ENCODE measurements around the gene WDFY2.
"Not testable (repeated sequence)": the region's sequence is repeated elsewhere in the genome, so short reads cannot be mapped to it uniquely, and the experiment has no call there.

The WDFY2 gene

DNA sequence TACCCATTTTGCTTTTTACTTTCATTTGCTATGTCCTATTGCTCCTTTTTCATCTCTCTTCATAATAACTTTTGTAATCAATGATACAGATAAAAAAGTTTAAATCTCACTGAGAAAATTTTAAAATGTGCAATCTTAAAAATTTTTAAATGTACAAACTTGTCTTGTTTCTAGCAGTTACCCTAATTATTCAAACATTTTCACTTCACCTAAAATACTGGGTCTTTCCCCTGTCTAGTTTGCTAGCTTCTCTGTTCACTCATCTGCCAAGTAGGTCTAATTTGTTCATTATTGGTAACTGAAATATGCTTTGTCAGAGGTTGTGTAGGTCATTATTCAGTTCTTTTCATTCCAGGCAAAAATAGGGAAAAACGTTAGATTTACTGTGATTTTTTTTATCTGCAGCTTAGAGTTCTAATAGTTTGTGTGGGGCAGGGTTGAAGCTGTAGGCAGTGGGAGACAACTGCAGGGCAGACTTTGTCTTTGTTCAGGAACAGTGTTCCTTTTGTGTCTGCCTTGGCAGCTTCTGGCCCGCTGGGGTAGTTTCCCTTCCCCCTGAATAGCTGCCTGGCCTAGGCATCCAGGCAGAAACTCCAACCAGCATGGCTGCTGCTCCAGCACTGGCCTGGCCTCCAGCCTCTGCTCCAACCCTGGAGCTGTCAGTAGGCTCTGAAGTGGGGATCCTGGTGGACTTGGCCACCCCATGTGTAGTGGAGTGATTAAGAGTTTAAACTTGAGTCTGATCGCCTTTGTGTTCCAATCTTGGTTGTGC is 48.5 kb downstream of the WDFY2 start:
- peak; percentile 40 to 54 (median 43) for DNase-seq

DNA sequence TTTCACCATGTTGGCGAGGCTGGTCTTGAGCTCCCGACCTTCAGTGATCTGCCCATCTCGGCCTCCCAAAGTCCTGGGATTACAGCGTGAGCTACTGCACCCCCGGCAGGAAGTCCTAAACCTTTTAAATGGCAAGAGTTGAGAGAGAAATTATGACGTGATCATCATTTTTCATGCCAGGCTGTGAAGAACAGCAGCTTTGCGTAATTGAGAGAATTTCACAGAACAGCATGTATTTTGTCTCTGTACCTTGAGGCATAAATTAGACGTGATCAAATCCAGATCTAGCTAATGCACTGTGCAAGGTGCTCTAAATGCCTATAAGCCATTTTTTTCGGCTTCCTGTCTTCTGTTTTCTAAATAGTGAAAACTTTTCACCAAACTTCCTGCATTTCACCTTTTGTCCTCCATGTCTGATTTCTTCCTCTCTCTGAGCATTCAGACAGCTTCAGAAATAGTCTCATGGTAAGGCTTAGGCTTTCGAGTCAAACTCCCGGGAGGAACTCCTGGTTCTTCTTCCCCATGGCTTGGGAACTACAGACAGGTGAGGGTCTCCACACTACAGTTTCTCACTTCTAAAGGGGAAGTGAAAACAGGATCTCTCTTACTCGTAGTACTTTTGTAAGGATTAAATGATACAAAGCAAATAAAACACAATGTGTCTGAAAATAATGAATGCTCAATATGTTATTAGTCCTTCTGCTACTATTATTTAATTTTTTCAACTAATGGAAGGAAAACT is 51.0 kb downstream of the WDFY2 start:
- DNase-seq: no peak

DNA sequence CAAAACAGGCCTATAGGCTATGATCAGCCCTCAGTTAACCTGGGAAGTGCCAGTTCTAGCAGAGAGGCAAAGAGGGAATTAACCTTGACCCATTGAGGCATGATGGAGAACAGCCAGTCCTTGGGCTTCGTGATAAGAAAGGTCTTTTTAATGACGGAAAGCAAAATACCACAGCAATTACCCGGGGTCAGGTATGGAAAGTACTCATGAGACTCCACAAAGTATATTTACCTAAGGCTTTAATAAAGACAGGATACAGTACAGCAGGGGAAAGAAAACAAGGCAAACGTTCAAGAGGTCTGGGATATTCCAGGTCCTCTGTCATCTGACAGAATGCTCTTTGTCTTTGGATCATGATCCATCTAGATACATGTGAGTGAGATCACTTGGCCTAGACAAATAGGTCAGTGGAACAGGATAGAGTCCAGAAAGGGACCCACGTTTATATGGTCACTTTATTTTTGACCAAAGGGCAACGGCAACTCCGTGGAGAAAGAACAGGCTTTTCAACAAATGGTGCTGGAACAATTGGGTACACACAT is 52.2 kb downstream of the WDFY2 start:
- DNase-seq: no peak

DNA sequence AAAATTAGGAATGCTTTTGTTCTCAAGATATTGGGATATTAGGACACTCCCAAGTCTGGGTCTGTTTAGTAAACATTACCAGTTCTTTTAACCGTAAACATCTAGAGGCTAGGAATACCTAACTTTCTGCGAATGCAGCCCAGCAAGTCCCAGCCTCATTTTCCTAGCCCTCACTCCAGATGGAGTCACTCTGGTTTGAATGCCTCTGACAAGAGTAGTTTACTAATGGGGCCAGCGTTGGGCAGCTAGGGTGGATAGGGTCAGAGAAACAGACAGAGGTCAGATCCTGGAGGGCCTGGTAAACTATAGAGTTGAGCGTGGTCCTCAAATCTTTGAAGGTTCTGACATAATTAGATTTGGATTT is 53.6 kb downstream of the WDFY2 start:
- no peak for DNase-seq

DNA sequence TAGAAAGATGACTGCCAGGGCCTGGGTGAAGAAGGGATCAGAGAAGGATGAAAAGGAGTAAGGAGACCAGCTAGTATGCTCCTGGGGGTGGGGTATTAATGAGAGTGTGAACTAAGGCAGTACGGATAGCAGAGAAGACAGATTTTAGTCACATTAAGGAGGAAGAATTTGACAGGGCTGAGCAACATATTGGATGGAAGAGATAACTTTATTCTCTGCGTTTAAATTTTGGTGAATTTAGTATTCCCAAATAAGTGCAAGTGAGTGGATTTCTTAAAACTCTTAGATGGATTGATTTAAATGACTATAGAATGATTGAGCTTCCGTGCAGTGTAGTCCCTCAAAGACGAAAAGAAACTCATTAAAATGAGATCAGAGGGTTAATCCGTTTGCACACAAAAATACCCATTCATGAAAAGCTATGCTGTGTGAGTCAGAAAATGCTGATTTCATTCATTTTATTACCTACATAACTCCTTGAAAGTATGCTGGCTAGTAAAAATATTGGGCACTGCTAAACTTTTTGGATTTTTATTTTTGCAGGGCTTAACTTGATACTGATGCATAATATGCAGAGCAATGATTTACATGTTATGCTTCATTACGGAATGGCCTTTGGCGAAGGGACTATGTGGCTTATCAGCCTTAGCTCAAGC is 54.1 kb downstream of the WDFY2 start:
- DNase-seq: no peak

DNA sequence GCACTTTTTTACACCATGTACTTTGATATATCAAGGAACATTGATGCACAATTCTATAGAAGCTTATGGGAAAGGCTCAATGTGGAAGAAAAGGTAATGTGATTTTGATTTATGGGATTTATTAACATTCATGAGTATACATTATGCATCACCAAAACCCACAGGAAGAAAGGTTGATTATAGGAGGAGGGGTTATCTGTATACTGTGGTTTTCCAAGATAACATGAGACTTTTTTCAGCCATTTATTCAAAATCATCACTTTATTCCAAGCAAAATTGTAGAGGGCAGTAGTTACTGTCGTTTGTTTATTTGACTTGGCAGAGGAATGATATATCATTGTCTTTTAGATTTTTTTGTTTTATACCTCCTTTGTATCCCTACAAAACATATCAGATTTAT is 54.9 kb downstream of the WDFY2 start:
- DNase-seq: no peak

DNA sequence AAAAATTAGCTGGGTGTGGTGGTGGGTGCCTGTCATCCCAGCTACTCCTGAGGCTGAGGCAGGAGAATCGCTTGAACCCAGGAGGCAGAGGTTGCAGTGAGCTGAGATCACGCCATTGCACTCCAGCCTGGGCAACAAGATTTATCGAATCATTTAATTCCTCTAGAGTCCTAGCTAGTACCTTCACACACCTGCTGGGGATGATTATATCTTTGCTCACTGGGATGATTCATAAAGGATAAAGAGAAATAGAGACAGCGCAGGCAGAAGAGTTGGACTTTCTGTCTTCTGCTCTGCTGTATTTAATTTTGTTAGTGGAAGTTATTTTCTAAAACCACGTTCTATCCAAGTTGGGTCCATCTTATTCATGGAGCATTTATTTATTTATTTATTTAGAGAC is 56.4 kb downstream of the WDFY2 start:
- not testable (repeated sequence) for DNase-seq

DNA sequence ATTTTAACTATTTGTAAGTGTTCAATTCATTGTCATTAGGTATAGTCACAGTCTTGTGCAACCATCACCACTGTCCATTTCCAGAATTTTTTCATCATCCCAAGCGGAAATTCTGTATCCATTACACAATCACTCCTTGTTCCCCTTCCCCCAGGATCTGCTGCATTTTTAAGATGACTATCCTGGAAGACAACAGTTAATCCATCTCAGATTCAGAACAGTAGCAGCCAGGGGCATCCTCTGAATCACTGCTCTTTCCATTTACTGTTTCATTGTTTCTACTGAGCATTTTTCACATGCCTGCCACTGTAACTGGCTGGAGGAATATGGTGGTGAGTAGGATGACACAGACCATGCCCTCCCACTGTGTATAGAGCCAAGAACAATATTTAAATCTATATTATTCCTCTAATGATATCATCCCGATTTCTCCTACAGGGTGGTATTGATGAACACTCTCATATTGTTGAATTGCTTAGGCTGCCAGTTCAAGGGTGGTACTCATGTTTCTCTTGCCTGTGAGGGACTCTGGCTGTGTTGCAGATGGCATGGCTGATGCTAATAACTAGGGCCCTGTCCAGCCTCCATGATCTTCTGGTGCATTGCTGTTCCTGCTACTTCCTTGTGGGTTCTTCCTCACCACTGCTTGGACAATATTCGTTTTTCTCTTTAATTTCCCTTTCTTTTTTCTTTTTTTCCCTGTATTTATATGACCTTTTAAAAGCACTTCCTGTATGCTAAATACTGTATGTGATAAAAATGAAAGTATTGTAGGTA is 59.0 kb downstream of the WDFY2 start:
- peak; percentile 48 to 73 (median 61) for DNase-seq

DNA sequence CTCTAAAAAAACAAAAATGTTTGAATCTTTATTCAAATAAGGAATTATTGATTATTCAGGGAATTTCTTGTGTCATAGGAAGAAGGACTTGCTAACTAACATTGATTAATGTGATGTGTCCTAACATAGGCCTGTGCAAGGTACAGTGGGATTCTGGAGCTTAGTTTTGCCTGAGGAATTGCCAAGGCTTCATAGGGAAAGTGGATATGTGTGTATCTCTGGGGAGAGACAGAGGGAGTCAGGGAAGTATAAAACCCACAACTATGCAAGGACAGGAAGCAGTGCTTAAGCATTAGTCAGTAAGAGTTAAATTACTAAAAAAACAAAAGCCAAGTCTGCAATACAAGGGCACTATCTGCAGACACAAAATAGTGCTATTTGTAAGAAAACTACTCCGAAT is 59.6 kb downstream of the WDFY2 start:
- peak; percentile 14 to 49 (median 44) for DNase-seq

DNA sequence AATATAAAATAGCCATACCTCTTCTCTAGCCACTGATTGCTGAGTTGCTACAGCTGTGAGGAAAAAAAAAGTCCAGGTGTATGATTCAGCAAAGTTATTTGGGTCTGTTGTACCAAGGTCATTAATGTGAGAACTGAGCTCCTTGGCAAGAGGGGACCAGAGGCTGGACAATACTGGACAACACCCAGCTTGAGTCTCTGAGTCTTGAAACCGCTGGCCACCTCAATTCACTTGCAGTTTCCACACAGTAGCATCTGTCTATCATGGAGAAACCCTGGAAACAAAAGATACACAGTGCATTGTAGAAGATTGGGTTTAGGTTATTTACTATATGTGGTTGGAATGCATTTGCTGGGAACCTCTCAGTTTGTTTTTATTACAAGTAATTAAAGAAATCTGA is 60.4 kb downstream of the WDFY2 start:
- DNase-seq: no peak

DNA sequence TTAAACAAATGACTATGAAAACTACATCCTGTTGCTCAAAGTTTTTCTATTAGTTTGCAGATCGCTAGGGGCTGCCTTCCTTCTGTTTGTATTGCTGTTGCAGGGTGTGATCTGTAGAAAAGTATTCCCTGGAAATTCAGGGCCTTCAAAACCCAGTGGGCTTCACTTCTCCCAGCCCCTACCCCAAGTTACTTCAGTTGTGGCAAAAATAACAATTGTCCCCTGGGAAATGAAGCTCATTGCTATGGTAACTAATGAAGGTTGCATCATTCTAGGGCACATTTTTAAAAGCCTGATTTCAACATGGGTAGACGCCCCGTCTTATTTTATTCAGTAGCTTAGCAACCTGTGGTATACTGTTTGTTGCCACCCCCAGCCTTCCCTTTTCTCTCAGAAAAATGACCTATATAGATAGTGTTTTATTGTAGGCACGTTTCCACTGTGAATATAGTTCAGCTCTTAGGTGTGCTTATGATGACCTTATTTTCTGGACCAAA is 60.9 kb downstream of the WDFY2 start:
- peak; percentile 61 to 73 (median 61) for DNase-seq

DNA sequence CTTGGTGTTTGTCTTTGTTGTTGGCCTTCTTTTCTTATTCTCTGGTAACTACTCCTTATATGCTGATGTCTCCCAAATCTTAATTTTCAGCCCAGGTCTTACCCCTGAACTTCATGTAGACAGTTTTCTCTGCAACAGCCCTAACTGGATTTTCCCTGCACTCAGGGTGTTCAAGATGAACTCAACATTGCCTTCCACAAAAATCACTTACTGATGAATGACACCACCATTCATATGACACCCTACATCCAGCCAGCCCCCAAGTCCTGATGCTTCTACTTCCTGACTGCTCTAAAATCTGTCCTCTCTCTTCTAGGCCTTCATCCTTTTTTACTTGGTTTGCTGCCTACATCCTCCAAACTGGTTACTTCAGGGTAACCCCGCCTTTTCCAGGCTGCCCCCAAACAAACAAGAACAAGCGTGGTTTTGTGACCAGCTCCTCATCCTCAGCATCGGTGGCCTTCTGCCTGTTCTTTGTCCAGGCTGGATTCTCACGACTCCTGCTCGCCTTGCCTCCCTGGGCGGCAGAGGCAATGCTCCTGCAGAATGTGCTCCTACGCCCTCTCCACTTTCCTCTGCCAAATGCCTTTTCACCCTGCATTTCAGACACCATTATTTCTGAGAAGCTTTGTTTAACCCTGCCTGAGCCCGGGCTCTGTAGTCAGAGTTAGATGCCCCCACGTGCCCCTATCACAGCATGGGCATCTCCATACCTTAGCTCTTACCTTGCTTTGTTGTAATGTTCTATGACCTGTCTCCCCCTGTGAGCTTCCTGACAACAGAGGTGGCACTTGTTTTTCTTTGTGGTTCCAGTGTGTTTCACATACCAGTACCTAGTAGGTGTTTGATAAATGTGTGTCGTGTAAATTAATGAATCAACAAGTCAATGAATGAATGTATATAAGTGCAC is 61.8 kb downstream of the WDFY2 start:
- peak; percentile 33 to 45 (median 34) for DNase-seq

DNA sequence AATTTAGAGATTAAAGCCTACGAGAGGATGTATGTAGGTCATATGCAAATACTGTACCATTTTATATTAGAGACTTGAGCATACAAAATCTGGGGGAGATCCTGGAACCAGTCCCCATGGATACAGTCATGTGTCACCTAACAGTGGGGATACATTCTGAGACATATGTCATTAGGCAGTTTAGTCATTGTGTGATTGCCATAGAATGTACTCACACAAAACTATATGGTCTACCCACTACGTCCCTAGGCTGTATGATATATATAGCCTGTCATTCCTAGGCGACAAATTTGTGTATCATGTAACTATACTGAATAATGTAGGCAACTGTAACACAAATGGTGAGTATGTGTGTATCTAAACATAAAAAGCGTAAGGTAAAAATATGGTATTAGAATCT is 62.8 kb downstream of the WDFY2 start:
- DNase-seq: peak; percentile 11 to 45 (median 27)

DNA sequence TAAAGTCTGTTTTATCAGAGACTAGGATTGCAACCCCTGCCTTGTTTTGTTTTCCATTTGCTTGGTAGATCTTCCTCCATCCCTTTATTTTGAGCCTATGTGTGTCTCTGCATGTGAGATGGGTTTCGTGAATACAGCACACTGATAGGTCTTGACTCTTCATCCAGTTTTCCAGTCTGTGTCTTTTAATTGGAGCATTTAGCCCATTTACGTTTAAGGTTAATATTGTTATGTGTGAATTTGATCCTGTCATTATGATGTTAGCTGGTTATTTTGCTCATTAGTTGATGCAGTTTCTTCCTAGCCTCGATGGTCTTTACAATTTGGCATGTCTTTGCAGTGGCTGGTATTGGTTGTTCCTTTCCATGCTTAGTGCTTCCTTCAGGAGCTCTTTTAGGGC is 67.9 kb downstream of the WDFY2 start:
- not testable (repeated sequence) for DNase-seq

DNA sequence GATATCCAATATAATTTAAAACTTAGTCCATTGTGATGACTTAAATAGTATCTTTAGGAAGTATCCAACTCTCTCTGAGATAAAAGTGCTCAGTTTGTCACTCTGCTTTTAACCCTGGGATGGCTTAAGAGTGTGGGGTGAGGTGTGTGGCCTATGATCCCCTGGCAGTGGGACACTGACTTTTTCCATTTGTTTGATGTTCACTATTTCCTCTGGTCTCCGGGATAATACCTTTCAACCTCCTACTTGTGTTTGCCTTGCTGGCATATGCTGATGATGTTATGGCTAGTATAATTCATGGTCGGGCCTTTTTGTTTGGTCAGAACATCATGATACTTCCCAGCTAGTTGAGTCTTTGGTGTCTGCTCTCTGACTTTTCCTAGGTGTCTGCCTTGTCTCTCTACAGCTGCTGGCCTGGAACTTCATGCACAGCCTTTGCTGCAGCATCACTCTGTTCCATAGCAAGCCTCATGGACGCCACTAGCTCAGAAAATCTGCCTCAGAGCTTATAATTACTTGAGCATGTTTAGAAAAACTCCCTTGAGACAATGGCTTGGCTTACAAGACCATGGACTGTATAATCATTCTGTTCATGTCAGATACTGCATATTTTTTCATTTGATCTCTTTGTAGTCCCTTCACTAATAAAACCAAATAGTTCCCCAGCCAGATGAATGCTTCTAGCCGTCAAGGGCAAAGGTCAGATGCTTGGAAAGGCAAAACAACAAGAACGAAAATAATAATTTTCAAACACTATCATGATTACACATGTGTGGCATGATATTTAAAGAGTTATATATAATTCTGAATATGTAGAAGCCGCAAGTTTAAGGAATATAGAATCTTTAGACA is 75.2 kb downstream of the WDFY2 start:
- no peak for DNase-seq

DNA sequence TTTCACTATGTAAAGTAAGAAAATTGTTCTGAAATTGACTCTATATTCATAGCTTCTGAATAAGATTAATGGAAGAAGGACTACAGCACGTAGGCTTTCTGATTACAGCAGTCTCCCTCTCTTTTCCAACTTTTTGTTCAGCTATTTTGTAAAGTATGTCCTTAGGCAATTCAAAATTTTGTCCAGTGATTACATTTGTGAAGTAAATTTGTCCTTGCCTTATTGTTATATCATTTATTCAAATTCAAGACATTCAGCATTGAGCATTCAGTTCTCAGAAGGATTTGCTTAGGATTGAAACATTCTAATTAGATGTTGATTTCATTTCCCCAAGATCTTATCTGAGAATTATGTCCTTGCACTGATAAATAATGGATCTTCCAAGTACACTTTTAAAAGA is 76.6 kb downstream of the WDFY2 start:
- DNase-seq: no peak

DNA sequence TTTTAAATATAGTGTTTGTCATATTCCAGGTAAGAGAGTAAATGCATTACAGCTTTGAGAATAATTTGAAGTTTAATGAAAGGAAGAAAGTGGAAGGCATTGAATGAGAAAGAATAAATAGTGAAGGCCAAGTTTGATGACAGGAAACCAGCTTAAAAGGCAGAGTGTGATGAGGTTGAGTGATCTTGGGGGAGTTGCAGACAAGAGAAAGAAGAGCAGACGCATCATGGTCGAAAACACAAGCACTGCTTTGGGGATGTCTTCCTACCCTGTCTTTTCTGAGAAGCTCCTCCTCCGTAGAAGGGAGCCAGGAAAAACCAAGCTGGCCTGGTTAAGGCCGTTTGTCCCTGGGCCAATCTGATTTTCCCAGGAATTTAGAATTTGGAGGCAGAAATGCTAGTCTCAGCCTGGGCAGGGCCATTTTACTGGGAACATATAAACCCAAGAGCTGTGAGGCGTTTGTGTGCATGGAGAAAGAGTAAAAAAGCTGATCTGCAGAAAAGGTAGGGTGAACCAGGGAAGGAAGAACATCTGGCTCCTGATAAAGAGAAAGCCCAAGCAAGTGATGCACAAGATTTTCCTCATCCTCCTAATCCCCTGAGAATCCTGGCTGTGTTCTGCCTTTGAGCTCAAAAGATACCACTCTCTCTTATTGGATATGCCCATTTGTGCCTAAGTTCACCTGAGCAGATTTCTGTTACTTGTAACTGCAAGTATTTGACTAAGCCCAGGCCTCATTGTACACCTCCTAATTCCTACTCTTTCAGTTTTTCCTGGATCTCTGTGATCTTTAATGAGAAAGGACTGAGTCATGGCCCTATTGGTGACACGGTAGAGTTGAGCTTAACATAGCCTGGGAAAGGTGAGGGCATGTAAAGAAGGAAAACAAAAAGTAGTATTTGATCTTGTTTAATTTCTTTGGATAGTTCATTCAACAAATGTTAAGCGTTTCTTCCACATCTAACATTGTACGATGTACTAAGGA is 80.0 kb downstream of the WDFY2 start:
- DNase-seq: no peak

DNA sequence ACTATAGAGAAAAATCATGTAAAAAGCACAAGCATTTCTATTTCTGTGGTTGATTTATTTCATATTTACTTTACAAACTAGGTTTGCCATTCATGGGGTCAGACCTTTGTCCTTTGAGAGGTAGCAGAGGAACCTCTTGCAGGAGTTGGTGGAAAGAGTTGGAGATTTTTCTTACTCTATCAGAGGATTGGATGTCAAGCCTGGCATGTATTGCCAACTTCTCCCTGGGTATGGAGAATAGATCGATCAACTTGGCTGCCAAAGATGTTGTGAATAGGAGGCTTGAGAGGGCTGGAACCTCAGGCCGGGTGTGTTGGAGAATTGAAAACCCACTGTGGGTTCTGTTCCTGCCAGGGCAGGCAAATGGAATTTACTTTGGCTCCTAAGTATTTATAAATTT is 81.2 kb downstream of the WDFY2 start:
- DNase-seq: no peak

DNA sequence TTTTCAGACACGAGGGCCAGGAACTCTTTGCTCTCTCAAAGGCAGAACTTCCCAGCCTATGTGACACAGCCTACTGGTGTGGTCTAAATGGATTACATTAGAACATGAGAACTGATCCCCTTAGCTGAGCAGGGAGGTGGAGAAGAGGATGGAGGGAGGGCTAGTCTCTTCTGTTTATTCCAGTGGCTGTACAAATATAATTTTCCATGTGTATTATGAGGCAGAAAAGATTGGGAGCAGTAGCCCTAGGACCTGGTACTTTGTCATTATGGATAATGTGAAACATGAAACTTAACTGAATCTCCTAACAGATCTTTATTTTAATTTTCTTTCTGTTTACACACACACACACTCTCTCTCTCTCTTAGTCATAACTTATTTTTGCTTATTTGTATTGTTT is 82.1 kb downstream of the WDFY2 start:
- DNase-seq: no peak

Measured in suppressor macrophage treated with lipopolysaccharide for 1 hour (primary cell).